Glutamatergic neuron (in vitro differentiated cells): Measurements from ENCODE around the gene WWOX. TPM values are rescaled to one million over a fixed set of nuclear protein-coding genes. Genes with fewer than 3 reads are reported as not detected.

Experiments
- DNase-seq: peaks from one replicate; pipeline ENCODE4 v3.0.0; 2022
- H3K27ac Mint-ChIP-seq: one replicate; pipeline ENCODE4 v1.8.0; 2020; ENCODE audit warnings: mild to moderate bottlenecking, mixed read lengths, inconsistent platforms; ENCODE audit not compliant: unreplicated experiment
- H3K27me3 Mint-ChIP-seq: one replicate; pipeline ENCODE4 v1.8.0; 2020; ENCODE audit warnings: mild to moderate bottlenecking, moderate library complexity, mixed read lengths, inconsistent platforms; ENCODE audit not compliant: unreplicated experiment
- H3K36me3 Mint-ChIP-seq: one replicate; pipeline ENCODE4 v1.8.0; 2020; ENCODE audit warnings: mild to moderate bottlenecking, mixed read lengths, inconsistent platforms; ENCODE audit not compliant: unreplicated experiment
- H3K4me1 Mint-ChIP-seq: one replicate; pipeline ENCODE4 v1.8.0; 2020; ENCODE audit warnings: mild to moderate bottlenecking, low read depth, mixed read lengths, inconsistent platforms; ENCODE audit not compliant: unreplicated experiment
- H3K4me3 Mint-ChIP-seq: one replicate; pipeline ENCODE4 v1.8.0; 2020; ENCODE audit warnings: mild to moderate bottlenecking, mixed read lengths, inconsistent platforms; ENCODE audit not compliant: unreplicated experiment
- H3K9me3 Mint-ChIP-seq: one replicate; pipeline ENCODE4 v1.8.0; 2020; ENCODE audit warnings: mild to moderate bottlenecking, moderate library complexity, mixed read lengths, inconsistent platforms; ENCODE audit not compliant: unreplicated experiment
- CTCF ChIP-seq: fragments of 200-600 bp; sonication (generic); IDR thresholded peaks from one replicate; pipeline ENCODE4 v1.5.0; 2021; ENCODE audit not compliant: partially characterized antibody, unreplicated experiment
- total RNA-seq: library from RNA; stranded (reverse); fragmentation: NEBNext Ultra II Directional; extraction: Animal tissue kit (Norgen Biotek cat#: 25700); gene quantifications from one replicate; pipeline ENCODE4 v1.2.1, GENCODE V29; 2021; ENCODE audit not compliant: unreplicated experiment

The WWOX gene
- total RNA-seq, 1 donor from 2014 or later: 10.3 TPM

GRCh38 chr16:79143026-79143425, 1043.6 kb downstream of the WWOX start:
- no peaks in the 10 kb centered on the region for H3K36me3 Mint-ChIP-seq
- no peak overlapping the region for H3K4me3 Mint-ChIP-seq
- H3K9me3 Mint-ChIP-seq: no peaks in the 10 kb centered on the region
- no peak for DNase-seq
- H3K27me3 Mint-ChIP-seq: no peaks in the 10 kb centered on the region
- no peak for TF ChIP-seq CTCF
- no peaks in the 10 kb centered on the region for H3K4me1 Mint-ChIP-seq
- no peak overlapping the region for H3K27ac Mint-ChIP-seq

DNA sequence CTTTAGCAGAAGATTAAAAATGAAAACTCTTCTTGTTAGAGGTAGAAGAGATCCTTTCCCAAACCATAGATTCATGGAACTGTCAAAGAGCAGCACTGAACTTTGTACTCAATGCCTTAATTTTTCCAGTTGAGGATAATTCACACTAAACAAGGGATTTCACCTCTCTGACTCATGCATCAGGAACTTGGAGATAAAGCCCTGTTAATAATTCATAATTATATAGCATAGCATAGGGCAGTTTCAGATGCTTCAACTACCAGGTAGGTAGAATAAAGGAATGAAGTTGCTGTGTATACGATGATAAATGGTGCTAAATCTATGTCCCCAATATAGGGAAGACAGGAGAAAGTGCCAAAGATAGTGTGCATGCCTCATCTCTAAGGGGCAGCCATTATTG, 1050.7 kb downstream of the WWOX start:
- H3K27ac Mint-ChIP-seq: no peak overlapping the region
- DNase-seq: no peak

GRCh38 chr16:79150632-79151310, 1051.3 kb downstream of the WWOX start:
- TF ChIP-seq CTCF: no peak
- H3K36me3 Mint-ChIP-seq: no peaks in the 10 kb centered on the region
- no peak for DNase-seq
- H3K27me3 Mint-ChIP-seq: no peaks in the 10 kb centered on the region
- no peak overlapping the region for H3K4me3 Mint-ChIP-seq
- H3K4me1 Mint-ChIP-seq: no peaks in the 10 kb centered on the region
- H3K9me3 Mint-ChIP-seq: peaks cover 1% of the 10 kb centered on the region
- H3K27ac Mint-ChIP-seq: no peak overlapping the region

More for the DNA sequence above, 1050.7 kb downstream of the WWOX start:
- no peak for TF ChIP-seq CTCF
- H3K4me3 Mint-ChIP-seq: no peak overlapping the region
- H3K9me3 Mint-ChIP-seq: peaks cover 1% of the 10 kb centered on the region
- H3K27me3 Mint-ChIP-seq: no peaks in the 10 kb centered on the region
- no peaks in the 10 kb centered on the region for H3K4me1 Mint-ChIP-seq
- H3K36me3 Mint-ChIP-seq: no peaks in the 10 kb centered on the region

- Mint-ChIP-seq H3K36me3 (no peaks in the 10 kb centered on the region), H3K4me1 (no peaks in the 10 kb centered on the region), H3K9me3 (peaks cover 1% of the 10 kb centered on the region), H3K27ac (no peak overlapping the region), H3K27me3 (no peaks in the 10 kb centered on the region), H3K4me3 (no peak overlapping the region)
- no peak for DNase-seq
- TF ChIP-seq CTCF: no peak
These were observed 1054.6 kb downstream of the WWOX start for GRCh38 chr16:79154086-79154485.

- H3K4me3 Mint-ChIP-seq: no peak overlapping the region
- H3K27me3 Mint-ChIP-seq: no peaks in the 10 kb centered on the region
- peaks cover 1% of the 10 kb centered on the region for H3K9me3 Mint-ChIP-seq
- no peak overlapping the region for H3K27ac Mint-ChIP-seq
- no peak for DNase-seq
- no peaks in the 10 kb centered on the region for H3K4me1 Mint-ChIP-seq
- no peak for TF ChIP-seq CTCF
- H3K36me3 Mint-ChIP-seq: no peaks in the 10 kb centered on the region
These were observed 1056.0 kb downstream of the WWOX start for GRCh38 chr16:79155471-79155870.
